GM19238 (cell line): ENCODE data around the gene FBXO10.

Experiments used
- DNase-seq: peaks from one replicate; pipeline ENCODE4 v3.0.0; 2011; ENCODE audit warnings: low spot score; ENCODE audit not compliant: insufficient read length

Gene FBXO10

GRCh38 chr9:37592108-37592951 lies 16.1 kb upstream of the FBXO10 start, which contains the start of gene TOMM5:
Gene TOMM5, minus strand, starts transcription at chr9:37592597. Its CDS starts 65 bp downstream, at chr9:37592532.
- peak; percentile 72 for DNase-seq

DNA sequence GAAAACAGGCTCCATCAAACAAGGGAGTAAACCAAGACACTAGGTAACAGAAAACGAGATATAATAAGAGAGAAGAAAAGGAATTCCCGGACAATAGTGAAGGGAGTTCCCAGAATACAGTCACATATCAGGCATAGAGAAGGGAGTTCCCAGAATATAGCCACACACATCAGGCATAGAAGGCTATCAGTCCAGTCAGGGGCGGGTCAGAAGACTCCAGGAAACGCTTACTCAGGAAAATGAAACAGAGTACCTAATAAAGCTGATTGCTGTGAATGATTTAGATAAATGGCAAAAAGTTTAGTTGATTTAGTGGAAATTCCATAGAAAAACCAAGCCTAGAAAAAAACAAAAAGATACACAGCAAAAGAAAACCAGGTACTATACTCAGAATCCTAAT lies 11.3 kb upstream of the FBXO10 start:
- DNase-seq, result no peak

DNA sequence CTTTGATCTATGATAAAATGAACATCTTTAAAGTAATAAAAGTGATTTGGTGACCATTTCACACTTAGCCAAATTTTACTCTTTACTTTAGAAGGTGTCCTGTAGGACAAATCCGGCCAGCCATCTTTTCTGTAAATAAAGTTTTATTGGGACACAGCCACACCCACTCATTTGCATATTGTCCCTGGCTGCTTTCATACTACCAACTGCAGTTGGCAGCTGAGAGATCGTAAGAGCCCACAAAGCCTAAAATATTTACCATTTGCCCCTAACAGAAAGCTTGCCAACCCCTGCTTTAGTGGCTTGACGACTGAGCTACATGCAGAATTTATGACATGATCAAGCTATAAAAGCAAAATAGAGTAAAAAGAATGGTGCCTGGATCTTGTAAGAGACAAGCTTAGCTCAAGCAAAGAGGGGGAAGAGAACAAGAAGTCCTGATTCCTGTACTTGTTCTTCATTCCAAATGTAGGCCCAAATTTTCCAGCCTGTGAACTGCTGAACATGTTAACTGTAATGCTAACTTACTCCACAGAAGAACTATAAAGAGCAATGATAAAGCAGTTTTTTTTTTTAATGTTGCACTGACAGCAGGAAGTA lies 7.4 kb upstream of the FBXO10 start:
- no peak for DNase-seq

- DNase-seq, result no peak
Measured at GRCh38 chr9:37582548-37583157, 6.5 kb upstream of the FBXO10 start.

DNA sequence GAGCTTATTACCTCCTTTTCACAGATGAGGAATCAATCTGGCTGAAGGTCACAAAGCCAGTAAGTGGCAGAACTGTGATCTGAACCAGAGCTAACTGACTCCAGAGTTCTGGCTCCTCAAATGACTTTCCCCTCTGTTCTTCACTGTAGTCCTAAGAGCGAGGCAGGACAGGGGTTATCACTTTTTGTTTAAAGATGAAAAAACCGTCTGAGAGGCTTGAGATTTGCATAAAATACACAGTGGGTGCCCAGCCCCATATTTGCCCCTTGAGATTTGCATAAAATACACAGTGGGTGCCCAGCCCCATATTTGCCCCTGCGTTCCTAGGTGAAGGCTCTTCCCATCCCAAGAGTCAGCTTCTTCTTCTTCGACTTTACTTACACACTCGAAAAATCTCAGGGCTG lies 667 bp downstream of the FBXO10 start:
- DNase-seq, result peak; percentile 8

DNA sequence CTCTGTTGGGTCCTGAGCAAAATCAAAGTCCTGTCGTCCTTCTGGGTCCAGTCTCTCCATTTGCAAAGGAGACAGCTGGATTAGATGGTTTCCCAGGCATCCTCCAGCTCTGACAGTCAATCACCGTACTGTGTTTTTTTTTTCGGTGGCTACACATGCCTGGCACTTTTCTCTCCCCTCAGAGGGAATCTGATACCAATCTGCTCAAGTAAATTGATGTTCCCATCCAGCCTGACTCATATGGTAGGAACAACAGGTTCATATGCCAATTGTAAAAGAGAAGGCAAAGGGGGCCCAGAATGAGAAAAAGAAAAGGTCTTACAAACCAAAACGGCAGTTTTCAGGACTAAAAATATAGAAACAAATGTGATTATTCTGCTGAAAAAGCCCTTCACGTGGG lies 1.2 kb downstream of the FBXO10 start:
- no peak for DNase-seq

- no peak for DNase-seq
Measured at GRCh38 chr9:37574241-37574721, 1.9 kb downstream of the FBXO10 start.

DNA sequence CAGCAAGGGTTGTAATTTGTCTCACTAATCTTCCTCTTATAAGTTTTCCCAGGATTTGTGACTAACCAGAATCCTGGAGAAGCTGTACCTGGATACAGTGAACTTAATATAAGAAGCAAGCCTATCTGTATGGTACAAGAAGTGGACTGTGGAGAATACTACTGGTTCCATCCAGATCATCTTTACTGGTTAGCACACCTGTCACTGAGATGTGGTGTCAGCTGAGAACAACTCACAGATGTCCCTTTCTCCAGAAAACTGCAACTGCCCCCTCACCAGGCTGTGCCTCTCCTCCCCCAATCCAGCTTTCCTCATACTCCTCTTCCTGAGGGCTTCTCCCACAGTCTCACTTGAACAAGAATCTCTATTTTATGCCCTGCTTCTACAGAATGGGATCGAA lies 4.9 kb downstream of the FBXO10 start:
- no peak for DNase-seq

GRCh38 chr9:37566716-37567115 lies 9.5 kb downstream of the FBXO10 start:
- no peak for DNase-seq

DNA sequence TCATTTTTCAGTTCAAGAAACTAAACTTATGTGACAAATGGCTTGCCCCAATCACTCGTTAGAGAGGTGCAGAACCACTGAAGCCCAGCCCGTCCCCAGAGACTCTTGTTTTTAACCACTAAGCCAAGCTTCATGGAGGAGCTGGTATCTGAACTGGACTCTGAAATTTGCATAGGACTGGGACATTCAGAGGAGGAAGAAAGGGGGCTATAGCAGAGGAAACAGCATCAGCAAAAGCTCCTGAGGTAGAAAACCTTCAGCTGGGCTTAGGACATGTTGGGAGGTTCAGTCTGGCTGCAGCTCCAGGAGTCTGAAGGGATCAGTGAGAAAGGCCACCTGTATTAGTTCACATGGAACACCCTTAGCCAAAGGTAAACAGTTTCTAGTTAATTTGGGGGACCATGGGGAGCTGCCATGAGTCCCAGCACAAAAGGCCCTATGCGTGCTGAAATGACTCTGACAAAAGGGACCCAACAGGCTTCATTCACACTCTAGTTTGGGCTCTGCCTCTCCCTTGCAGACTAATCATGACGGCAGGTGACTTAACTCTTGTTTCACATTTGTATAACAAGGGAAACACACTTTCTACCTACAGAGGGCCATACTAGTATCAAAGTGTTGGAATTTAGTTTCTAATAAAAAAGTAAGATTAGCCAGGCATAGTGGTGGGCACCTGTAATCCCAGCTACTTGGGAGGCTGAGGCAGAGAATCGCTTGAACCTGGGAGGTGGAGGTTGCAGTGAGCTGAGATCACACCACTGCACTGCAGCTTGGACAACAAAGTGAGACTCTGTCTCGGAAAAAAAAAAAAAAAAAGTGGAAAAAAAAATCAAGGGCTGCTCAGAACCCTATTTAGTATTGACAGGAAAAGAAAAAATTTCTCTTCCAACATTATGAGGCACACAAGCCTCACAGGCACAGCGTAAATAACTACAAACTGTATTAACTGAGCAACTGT lies 10.2 kb downstream of the FBXO10 start:
- DNase-seq, result peak; percentile 47

DNA sequence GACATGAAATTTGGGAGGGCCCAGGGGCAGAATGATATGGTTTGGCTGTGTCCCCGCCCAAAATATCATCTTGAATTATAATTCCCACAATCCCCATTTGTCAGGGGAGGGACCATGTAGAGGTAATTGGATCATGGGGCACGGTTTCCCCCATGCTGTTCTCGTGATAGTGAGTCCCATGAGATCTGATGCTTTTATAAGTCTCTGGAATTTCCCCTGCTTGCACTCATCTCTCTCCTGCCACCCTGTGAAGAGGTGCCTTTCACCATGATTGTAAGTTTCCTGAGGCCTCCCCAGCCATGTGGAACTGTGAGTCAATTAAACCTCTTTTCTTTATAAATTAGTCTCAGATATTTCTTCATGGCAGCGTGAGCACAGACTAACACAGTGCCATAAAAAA lies 11.3 kb downstream of the FBXO10 start:
- no peak for DNase-seq

DNA sequence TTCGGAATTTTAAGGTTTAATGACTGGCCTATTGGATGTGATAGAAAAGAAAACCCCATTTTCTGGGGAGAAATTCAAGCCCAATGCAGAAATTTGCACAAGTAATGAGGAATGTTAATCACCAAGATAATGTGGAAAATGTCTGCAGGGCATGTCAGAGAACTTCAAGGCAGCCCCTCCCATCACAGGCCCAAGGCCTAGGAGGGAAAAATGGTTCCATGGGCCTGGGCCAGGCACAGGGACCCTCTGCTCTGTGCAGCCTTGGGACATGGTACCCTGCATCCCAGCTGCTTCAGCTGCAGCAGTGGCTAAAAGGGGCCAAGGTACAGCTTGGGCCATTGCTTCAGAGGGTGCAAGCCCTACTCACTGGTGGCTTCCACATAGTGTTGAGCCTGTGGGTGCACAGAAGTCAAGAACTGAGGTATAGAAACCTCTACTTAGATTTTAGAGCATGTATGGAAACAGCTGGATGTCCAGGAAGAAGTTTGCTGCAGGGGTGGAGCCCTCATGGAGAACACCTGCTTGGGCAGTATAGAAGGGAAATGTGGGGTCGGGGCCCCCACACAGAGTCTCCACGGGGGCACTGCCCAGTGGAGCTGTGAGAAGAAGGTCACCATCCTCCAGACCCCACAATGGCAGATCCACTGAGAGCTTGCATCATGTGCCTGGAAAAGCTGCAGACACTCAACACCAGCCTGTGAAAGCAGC lies 12.2 kb downstream of the FBXO10 start:
- no peak for DNase-seq

DNA sequence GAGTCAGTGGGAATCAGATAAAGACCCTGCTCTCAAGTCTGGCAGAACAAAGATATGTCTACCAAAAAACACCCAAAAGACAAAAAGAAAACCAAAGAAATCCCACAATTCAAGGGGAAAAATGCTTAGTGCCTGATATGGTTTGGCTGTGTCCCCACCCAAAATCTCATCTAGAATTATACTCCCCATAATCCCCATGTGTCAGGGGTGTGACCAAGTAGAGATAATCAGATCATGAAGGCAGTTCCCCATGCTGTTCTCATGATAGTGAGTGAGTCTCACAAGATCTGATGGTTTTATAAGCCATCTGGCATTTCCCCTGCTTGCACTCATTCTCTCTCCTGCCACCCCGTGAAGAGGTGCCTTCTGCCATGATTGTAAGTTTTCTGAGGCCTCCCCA lies 13.4 kb downstream of the FBXO10 start:
- DNase-seq, result no peak

DNA sequence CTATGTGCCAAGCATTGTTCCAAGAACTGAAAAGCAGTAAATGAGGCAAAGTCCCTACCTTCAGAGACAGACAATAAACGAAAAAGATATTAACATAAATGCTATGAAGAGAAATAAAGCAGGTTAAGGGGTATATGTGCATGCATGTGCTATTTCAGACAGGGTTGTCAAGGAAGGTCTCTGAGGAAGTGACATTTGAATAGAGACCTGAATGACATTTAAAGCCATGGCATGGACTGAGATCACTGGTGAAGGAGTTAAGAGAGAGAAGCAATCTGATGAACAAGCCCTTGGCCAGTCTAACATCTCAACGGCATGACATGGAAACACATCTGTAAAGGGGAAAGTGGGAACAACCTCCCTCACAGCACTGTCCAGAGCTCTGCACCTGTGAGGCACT lies 14.5 kb downstream of the FBXO10 start:
- no peak for DNase-seq

- DNase-seq, result no peak
Measured at GRCh38 chr9:37559855-37560592, 16.2 kb downstream of the FBXO10 start.

- no peak for DNase-seq
Measured at GRCh38 chr9:37559125-37559524, 17.1 kb downstream of the FBXO10 start.

DNA sequence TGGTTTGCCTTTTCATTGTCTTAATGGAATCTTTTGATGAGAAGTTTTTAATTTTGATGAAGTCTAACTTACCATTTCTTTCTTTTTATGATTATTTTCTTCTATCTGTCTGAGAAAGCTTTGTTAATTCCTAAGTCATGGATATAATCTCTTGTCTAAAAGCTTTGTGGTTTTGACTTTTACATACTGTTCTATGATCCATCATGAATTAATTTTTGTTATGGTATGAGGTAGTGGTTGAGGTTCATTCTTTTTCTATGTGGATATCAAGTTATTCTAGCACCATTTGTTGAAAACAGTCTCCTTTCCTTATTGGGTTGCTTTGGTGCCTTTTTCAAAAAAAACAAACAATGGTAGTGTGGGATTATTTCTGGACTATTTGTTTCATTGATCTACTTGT lies 20.4 kb downstream of the FBXO10 start:
- DNase-seq, result no peak

GRCh38 chr9:37554318-37554717 lies 21.9 kb downstream of the FBXO10 start:
- no peak for DNase-seq

GRCh38 chr9:37551888-37552287 lies 24.3 kb downstream of the FBXO10 start:
- DNase-seq, result no peak

DNA sequence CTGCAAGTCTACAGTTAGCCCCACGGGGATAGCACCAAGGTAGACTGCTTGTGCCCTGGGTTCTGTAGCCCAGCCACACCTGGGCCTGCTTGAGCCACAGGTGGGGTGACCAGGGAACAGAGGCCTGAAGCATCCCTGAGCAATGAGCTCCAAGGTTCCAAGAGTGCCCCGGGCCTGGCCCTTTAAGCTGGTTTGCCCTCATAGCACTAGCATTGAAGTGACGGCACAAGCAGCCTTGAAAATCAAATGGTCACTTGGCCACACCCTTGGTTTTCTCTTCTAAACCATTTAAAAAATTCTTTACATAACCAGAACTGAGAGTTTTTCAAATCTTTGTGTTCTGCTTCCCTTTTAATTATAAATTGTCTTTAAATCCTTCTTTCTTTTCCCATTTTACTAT lies 24.7 kb downstream of the FBXO10 start:
- DNase-seq, result no peak
